GM19372 (cell line): ENCODE results near the gene NEDD4L.
"Not testable (repeated sequence)": the region's sequence is repeated elsewhere in the genome, so short reads cannot be mapped to it uniquely, and the experiment has no call there.

Source experiments
- ATAC-seq: cut with Tn5 transposase; IDR thresholded peaks from one replicate; pipeline ENCODE4 v1.9.1; 2021; ENCODE audit warnings: mild to moderate bottlenecking, low read depth, moderate library complexity; ENCODE audit not compliant: unreplicated experiment

NEDD4L gene

DNA sequence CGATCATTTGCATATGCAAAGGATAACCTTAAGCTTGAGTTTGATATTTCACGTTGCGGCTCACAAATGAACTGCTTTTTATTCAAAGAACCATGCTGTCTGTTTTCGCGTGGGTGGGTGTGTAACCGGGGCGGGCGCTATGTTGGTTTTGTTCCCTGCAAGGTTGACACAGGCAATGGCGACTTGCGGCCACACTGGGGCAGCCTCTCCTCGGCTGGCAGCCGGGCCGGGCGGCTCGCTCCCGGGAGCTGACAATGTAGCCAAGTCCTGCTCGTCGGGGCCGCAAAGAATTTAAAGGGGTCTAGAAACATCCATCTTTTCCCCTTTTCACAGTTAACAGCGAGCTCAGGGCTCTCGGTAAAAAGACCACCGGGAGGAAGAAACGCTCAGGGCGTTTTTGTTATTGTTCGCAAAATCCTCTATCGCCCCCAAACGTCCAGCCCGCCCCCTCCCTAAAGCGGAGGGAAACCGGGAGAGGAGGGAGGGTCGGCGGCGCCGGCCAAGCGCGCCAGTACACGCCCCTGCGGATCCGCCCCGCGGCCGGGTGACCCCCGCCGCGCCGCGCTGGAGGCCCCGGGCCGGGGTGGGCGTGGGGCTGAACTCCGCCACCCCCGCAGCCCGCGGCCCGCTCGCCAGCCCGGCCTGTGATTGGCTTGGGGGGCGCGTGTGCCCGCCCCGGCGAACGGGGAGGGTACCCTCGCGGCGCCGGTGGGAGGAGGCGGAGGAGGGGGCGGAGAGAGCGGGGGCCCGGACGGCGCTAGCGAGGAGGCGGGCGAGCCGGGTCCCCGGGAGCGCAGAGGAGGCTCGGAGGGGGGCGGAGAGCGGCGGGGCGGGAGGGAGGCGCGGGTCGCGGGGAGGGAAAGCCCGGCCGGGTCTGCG is at the start of gene NEDD4L:
TSS of gene NEDD4L (plus strand) at position 736 of the 879 bp plus-strand sequence. CDS start 435 bp downstream, outside the sequence.
- peak; percentile 66 for ATAC-seq

DNA sequence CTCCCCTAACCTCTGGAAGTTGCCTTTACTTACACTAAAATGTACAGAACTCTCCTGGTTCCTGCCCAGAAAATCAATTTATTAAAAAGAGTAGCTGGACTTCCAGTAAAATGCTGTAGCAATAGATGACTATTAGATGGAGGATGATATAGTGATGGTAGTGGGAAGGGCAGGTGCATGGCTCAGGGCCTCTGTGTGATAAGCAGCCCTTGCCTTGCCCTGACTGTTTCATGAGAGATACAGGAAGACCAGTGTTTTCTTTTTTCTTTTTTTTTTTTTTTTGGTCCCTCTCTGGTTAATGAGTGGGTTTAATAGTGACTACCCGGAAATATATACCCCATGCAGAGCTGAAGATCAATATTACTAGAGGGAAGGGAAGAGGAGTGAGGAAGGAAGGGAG is 48.7 kb upstream of the NEDD4L start:
- no peak for ATAC-seq

DNA sequence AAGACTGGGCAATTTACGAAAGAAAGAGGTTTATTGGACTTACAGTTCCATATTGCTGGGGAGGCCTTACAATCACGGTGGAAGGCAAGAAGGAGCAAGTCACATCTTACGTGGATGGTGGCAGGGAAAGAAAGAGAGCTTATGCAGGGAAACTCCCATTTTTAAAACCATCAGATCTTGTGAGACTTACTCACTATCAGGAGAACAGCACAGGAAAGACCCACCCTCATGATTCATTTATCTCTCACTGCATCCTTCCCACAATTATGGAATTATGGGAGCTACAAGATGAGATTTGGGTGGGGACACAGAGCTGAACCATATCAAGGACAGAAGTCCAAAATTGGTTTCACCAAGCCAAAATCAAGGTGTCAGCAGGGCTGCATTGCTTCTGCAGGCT is 47.1 kb upstream of the NEDD4L start:
- ATAC-seq = not testable (repeated sequence)

DNA sequence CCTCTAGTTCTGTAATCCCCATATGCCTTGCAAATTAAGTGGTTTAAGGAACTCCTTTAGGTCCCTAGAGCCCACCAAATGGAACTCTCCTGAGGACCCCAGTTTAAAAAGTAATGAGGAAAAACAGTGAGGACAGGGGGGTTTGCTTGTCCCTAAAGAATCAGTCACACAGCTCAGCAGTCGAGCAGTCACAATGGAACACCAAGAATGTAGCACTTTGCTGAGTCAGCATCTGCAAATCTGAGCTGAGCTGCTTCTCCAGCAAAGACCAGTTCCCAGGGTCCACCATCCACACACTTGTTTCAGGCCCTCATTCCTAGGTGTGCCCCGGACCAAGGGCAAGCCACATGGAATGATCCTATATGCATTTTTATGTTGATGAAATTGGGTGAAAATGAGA is 46.2 kb upstream of the NEDD4L start:
- no peak for ATAC-seq

DNA sequence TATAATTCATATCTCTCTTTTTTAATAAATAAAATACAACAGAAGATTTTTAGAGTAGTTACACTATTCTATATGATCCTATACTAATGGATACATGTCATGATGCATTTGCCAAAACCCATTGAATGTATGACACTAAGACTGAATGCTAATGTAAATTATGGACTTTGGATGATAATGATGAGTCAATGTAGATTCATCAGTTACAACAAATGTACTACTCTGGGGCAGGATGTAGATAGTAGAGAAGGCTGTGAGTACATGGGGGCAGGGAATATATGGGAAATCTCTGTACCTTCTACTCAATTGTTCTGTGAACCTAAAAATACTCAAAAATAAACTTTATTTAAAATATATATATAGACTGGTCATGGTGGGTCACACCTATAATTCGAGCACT is 45.6 kb upstream of the NEDD4L start:
- no peak for ATAC-seq

DNA sequence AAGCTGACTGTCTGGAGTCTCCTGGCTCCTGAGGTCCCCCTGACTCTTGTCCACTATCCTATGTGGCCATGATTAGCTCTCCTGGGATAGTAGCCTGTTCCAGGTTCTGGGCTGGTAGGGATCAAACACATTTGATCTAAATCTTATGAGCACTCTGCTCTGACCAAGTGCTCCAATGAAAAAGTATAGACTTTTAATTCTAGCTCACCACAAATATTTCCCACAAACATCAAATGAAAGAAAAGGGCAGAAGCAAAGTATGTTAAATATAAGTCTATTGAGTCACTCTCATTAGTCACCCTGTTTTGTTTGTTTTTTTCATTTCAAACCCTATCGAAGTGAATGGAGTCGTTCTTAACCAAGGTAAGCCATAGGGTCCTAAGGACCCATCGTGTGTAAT is 39.7 kb upstream of the NEDD4L start:
- ATAC-seq = no peak

DNA sequence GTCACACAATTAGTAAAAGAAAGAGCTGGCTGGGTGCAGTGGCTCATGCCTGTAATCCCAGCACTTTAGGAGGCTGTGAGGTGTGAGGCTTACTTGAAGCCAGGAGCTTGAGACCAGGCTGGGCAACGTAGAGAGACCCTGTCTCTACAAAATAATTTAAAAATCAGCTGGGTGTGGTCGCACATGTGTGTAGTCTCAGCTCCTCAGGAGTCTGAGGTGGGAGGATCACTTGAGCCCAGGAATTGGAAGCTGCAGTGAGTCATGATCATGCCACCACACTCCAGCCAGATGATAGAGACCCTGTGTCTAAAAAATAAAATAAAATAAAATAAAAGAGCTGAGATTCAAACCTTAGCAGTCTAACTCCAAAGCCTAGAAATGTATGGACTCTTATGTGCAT is 39.0 kb upstream of the NEDD4L start:
- no peak for ATAC-seq

DNA sequence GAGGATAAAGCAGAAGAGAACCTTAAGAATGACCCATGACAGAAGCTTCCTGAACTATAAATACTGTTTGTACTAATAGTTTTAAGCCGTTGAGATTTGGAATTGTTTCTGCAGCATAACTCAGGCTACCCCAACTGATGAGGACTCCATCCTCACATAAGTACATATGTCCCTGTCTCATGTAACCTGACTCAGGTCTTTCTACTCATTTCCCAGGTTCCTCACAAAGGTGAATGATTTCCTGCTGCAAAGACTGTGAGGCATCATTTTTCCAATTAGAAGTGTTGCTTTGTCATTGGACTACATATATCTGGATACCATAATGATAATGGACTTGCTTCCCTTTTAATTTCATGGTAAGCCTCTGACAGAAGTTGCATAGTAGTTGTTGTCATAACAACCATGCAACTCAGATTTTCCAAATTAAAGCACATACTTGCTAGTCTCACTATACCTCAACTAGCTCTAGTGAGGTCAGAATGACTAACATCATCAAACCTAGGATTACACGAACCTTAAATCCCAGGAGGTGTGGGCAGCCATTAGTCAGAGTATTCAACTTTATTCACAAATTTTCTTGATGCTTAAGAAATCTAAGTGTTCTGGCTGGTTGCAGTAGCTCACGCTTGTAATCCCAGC is 38.0 kb upstream of the NEDD4L start:
- no peak for ATAC-seq

DNA sequence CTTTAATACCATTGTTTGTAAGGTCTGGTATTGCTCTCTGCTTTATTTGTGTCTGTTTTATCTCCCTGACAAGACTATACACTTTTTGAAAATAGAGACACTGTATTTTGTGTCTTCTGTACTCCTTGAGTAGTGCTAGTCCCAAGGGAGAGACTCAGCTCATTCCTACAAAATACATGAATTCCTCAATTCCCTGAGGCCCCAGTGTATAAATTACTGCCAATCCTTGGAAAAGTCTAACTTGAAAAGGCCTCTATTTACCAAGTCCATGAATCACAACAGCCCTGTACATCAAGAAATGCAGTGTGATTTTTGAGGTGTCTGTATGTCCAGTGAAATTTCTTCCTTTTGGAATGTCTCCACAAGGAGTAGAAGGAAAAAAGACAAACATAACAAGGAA is 34.9 kb upstream of the NEDD4L start:
- no peak for ATAC-seq

DNA sequence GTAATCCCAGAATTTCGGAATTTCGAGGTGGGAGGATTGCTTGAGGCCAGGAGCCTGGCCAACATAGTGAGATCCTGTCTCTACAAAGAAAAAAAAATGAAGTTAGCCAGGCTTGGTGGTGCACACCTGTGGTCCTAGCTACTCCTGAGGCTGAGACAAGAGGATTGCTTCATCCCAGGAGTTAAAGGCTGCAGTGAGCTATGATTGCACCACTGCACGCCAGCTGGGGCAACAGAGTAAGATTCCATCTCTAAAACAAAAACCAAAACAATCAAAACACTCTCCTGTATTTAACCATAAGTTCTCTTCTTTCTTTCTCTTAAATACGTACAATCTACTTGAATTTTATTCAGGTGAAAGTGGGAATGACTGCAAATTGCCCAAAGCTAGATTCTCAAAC is 33.8 kb upstream of the NEDD4L start:
- ATAC-seq = no peak

DNA sequence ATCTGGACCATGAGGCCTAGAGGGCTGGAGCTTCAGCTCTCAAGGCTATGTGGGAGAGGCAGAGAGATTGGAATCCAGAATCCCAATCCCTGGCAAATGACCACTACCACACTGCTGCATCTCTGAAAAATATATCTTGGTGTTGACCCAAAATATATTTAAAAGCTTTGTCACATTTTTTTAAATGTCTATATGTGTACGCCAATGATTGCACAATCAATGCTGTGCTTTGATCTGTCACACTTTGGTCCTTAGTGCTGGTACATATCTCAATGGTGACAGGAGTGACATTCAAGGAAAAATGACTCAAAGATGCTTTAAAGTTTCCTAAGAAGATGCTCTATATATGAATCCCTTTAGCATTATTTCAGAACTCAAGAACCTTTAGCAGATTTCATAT is 31.7 kb upstream of the NEDD4L start:
- no peak for ATAC-seq

DNA sequence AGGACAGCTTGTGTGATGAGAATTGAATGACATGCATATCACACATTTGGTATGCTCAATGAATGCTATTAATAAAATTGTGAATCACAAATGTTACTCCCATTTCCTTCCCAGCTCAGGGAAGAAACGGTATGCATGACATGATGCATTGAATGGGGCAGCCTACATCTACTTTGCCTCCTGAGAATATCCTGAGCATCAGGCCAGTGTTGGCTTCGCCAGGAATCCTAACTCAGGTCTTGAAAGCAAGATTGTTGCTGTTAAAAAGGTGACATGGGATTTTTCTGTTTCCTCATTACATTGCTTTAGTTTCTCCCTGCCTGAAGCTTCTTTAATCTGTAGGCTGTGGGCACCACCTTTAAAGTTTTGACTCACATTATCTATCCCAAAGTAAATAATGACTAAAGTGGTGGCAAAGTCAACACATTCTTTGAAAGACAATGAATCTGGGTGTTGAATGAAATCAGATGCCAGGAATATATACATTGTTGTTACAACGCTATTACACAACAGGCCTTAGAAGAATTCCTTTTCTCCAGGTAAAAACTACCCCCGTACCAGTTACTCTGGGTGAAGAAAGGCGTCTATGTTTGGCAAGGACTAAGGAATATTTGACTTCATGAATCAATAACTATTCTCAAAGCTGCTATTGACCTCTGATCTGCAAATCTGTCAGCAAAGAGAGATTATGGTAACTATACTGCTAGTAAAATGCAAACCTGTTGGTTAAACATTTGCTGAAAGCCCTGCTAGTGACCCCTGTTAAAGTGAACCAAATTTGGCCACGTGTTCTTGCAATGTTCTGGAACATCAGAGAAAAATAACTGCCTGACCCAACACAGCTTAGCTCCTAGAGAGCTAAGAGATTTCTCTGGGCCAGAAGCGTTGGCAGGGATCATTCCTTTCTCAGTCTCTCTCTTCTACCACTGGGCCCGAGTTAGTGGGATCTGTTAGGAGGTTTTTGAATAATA is 30.5 kb upstream of the NEDD4L start:
- ATAC-seq = no peak

DNA sequence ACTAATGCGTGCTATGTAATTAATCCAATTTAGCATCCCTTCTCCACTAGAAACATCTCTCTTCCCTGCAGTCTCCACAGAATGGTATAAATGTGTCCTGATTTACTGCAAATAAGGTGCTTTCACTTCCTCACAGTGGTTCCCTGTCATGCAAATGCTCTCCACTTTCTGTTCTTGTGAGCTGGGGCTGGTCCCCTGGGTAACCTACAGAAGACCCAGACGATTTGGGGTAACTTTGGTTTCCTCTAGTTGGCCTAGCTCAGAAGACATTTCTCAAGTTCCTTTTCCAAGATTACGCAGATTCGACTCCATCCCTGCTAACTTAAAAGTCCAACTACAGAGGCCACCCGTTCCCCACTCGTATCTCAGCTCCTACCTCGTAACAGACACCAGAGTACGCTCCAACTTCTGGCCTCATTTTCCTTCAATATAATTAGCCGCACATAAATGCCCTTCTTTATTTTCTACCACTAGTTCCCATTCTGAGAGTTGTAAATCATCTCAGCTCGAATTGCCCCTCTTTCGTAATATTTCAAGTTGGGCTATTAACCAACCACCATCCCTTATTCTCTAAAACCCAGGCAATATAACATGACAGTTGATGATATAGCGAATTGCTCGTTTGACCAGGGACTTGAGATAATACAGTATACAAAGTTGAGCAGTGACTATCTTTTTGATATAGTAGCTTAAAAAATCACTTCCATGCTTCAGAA is 28.8 kb upstream of the NEDD4L start:
- peak; percentile 100 for ATAC-seq

DNA sequence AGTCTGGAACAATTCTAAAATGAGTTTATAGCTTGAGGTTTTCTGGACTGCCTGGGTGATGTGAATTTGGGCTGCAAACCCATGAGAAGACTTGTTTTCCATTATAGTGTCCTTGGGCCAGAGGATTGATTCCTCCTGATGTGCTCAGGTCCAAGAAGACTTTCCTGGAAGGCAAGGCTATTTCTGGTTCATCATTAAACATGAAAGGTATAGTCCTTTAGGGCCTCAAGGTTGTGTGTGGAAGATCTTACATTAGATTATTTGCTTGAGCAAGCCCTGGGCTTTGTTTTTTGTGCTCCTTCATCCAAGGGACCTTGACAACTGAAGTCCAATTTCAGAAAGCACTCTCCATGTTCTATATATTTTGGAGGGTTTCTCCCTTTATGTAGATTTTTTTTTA is 26.8 kb upstream of the NEDD4L start:
- ATAC-seq = no peak

DNA sequence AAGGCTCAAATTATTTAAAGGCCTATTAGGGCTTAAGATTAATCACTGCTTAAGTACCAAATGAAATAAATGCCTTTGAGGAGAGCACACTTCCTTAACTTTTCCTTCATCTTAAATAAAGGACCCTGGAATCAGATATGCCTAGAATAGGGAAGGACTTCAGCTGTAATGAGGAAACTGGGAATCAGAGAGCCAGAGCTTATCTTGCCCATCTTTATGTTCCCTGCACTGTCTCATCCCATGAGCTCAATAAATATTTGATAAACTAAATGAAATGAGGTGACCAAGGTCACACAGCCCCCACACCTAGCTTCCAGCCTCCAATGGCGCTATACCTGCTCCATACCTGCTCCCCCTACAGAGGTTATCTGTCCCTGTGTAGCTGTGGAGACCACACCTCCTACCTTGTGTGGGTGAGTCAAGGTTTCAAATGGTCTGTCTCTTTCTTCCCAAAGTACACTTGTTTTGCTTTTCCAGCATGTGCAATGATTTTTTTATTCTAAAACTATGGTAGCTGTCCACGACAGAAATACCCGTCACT is 23.4 kb upstream of the NEDD4L start:
- no peak for ATAC-seq

DNA sequence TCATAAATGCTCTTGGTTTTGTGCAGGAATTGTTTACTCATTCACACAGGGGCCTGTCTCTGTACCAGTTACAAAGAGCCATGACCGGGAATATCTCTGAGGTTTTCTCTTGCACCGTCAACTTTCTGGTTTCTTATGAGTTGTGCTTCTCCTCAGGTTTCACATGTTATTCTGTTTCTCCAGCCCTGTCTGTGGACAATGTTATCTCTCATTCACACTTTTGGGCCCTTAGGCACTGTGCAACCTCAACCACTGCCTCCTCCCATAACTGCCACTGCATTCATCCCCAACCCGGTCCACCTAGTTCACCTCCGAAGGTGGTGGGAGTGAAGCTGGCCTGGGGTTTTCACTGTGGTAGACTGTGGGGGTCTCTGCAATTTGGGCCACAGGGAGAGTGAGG is 22.5 kb upstream of the NEDD4L start:
- ATAC-seq = no peak

DNA sequence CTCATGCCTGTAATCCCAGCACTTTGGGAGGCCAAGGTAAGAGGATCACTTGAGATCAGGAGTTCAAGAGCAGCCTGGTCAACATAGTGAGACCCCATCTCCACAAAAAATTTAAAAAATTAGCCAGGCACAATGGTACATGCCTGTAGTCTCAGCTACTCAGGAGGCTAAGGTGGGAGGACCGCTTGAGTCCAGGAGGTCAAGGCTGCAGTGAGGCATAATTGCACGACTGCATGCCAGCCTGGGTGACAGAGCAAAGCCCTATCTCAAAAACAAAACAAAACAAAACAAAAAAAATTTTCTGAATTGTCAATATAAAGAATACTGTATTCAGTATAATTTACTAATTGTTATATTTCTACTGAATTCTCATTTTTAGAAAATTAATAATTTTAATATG is 20.9 kb upstream of the NEDD4L start:
- ATAC-seq = no peak

DNA sequence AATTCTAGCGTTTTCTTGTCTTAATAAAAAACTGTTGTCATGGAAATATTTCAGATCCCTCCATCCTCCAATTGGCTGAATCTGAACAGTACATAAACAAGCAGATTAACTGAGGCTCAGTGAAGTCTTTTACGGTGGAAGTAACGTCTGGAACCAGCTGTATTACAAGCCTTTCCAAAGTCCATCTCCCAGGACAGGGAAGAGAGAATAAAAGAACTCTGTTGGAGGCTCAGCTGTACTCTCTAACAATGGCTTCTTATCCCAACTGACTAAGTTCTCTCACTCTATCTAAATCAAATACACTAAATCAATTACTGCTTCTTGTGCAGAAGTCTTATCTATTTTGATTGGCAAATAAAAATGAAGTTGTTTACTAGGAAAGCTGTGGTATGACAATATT is 19.9 kb upstream of the NEDD4L start:
- ATAC-seq = no peak

DNA sequence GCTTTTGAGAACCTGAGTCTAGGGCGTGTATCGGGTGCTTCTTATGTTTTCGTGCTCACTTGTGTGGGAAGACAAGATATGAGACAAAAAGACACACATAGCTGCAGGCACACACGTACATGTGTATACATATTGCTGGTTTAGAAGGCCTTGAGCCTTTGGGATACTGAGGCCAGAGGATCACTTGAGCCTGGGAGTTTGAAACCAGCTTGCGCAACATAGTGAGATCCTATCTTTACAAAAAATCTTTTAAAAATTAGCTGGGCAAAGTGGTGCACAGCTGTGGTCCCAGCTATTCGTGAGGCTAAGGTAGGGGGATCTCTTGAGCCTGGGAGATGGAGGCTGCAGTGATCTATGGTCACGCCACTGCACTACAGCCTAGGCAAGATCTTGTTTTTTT is 18.8 kb upstream of the NEDD4L start:
- ATAC-seq = no peak

DNA sequence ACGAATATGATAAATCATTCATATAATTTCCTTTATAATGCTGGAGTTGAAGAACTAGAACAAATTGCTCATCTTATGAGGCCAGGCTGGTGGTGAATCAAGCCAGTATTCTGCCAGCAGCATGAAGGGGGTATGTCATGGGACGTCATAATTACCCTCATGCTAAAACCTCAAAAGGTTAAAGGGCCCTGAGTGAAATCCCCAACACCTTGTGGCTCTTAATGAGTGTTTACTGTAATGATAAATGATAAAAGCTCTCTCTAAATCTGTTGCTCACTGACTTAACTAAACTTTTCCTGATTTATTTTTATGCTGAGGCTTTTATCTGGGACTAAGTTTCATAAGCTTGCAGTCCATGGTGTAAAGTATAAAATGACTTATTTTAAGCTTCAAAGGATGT is 18.3 kb upstream of the NEDD4L start:
- no peak for ATAC-seq
